Measurements from ENCODE around the gene LRIT2. TPM values are rescaled to one million over a fixed set of nuclear protein-coding genes. Genes with fewer than 3 reads are reported as not detected.

Gene LRIT2
- total and polyA plus RNA-seq, 9 of the 15 experiments (the other 6 are each of a cell fraction or from before 2014, with no cell fraction given) = not detected

GRCh38 chr10:84200537-84201243, 24.7 kb downstream of the LRIT2 start (continued):
- no peak for TF ChIP-seq RREB1 (CRISPR knock-in tag; IDR thresholded peaks at IDR 0.05)
- TF ChIP-seq SP1 (CRISPR knock-in tag; IDR thresholded peaks at IDR 0.05) = no peak
- no peak for TF ChIP-seq ATF3 (IDR thresholded peaks at IDR 0.05)
- no peak for TF ChIP-seq ATF3 (CRISPR knock-in tag; conservative IDR thresholded peaks at IDR 0.05)
- no peak for TF ChIP-seq PURB (CRISPR knock-in tag; IDR thresholded peaks at IDR 0.05; ENCODE audit: low read depth)
- TF ChIP-seq ZNF707 (CRISPR knock-in tag; conservative IDR thresholded peaks at IDR 0.05) = no peak

Data from K562 (cell line).